Right lobe of liver (tissue), 4 donors: Measurements from ENCODE around the gene ANO6.

Source experiments
- POLR2A ChIP-seq: fragments of 450-650 bp; IDR thresholded peaks from one replicate; pipeline ENCODE4 v1.6.1; 2017; ENCODE audit warnings: antibody characterized with exemption, mild to moderate bottlenecking
- TF ChIP-seq, protein P1 (sequence below), 4 donors: fragments of 200-600 bp in 3 of 4; fragments of 450-650 bp in 1 of 4; IDR thresholded peaks; one replicate each; pipeline versions ENCODE4 v1.5.1 to v1.8.0; 2016 to 2022; ENCODE audit warnings: antibody characterized with exemption in 4 of 4, mild to moderate bottlenecking in 2 of 4
- donor health status: DM: no; HTN: no; CAD: no.
- donor health status: DM: no; HTN: no; CAD: no.
- donor health status: DM: no; HTN: yes; CAD: no.

DNA sequence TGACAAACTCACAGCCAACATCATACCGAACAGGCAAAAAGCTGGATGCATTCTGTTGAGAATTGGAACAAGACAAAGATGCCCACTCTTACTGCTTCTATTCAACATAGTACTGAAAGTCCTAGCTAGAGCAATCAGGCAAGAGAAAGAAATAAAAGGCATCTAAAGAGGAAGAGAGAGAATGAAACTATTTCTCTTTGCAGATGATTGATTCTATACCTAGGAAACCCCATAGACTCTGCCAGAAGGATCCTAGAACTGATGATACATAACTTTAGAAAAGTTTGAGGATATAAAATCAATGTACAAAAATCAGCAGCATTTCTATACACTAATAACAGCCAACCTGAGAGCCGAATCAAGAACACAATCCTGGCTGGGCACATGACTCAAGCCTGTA, 6.1 kb upstream of the ANO6 start:
- TF ChIP-seq POLR2A: no peak
- TF ChIP-seq, protein P1, sequence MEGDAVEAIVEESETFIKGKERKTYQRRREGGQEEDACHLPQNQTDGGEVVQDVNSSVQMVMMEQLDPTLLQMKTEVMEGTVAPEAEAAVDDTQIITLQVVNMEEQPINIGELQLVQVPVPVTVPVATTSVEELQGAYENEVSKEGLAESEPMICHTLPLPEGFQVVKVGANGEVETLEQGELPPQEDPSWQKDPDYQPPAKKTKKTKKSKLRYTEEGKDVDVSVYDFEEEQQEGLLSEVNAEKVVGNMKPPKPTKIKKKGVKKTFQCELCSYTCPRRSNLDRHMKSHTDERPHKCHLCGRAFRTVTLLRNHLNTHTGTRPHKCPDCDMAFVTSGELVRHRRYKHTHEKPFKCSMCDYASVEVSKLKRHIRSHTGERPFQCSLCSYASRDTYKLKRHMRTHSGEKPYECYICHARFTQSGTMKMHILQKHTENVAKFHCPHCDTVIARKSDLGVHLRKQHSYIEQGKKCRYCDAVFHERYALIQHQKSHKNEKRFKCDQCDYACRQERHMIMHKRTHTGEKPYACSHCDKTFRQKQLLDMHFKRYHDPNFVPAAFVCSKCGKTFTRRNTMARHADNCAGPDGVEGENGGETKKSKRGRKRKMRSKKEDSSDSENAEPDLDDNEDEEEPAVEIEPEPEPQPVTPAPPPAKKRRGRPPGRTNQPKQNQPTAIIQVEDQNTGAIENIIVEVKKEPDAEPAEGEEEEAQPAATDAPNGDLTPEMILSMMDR (IDR thresholded peaks at IDR 0.05): no peak
